ENCODE data around the gene PPIB.

DNA sequence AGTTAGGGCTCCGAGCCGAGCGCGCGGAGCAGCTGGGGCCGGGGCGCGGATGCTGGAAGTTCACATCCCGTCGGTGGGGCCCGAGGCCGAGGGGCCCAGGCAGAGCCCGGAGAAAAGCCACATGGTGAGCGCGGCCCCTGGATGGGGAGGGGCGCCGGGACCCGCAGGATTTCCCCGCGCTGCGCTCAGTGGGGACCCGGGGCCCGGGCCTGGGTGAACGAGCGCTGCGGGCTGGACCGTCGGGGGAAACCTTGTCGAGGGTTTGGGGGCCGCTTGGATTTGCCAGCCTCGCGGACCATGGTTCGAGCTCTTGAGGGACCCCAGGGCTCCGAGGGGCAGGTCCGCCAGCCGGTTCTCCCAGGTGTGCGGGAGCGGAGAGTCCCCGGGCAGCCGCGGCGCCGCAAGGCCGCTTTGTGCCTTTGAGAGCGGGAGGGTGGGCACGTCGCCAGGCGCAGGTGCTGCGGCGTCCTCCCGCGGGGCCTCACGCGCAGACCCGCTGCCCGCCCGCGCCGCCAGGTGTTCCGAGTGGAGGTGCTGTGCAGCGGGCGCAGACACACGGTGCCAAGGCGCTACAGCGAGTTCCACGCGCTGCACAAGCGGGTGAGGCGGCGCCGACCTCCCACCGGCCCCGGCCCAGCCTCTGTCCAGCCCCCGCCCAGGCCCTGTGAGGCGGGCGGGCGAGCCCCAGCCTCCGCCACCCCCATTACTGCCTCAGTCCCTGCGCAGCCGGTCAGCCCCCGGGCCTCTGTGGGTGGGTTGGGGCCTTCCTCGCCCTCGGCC is 10.9 kb downstream of the PPIB start, which contains the start of gene SNX22:
- TF ChIP-seq SP1 (IDR thresholded peaks at IDR 0.05), result no peak
- no peak for TF ChIP-seq HDGF (IDR thresholded peaks at IDR 0.05; ENCODE audit: borderline replicate concordance)
- TF ChIP-seq BHLHE40 (IDR thresholded peaks at IDR 0.05; ENCODE audit: borderline replicate concordance), result no peak
- TF ChIP-seq FOXM1 (IDR thresholded peaks at IDR 0.05; ENCODE audit: borderline replicate concordance), result no peak
- no peak for TF ChIP-seq ELF4 (IDR thresholded peaks at IDR 0.05)
